ENCODE results near the gene LGI1. TPM values are rescaled to one million over a fixed set of nuclear protein-coding genes. Genes with fewer than 3 reads are reported as not detected.

Gene LGI1
- total and polyA plus RNA-seq, 2 experiments from 2014 or later, result not detected

DNA sequence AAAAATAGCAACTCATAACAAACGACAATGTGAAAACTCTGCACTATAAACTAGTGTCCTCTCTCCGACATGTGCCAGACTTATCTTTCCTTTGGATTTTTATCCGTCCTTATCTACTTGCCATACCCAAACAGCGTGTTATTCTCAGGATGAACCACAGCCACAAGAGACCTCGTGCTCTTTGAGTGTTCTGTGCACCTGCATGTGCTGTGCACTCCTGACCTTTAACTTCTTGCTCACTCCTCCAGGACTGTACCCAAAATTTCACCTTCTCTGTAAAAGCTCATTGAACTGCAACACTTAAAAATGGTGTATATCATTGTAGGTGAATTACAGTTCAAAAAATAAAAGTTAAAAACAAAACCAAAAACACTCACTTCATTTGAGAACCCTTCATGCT is 78.0 kb downstream of the LGI1 start:
- Histone ChIP-seq H4K20me1 (ENCODE audit: insufficient read depth) (no peaks in the 10 kb centered on the region), H2AFZ (no peak overlapping the region), H3F3A (ENCODE audit: insufficient read depth) (no peaks in the 10 kb centered on the region), H3K27me3 (replicated peaks; ENCODE audit: insufficient read depth) (peaks cover 10% of the 10 kb centered on the region; the same call in 1 of the 2 replicates), H3K4me3 (no peak overlapping the region), H3K79me2 (ENCODE audit: insufficient read depth) (no peaks in the 10 kb centered on the region), H3K36me3 (ENCODE audit: low read depth) (no peaks in the 10 kb centered on the region), H3K27ac (no peak overlapping the region), H3K4me1 (ENCODE audit: insufficient read depth) (no peaks in the 10 kb centered on the region), H3K4me2 (ENCODE audit: unreplicated experiment) (no peak overlapping the region), H3K9me3 (ENCODE audit: low read depth) (no peaks in the 10 kb centered on the region), H3K9ac (no peak overlapping the region), H3K9me2 (ENCODE audit: insufficient read depth) (no peaks in the 10 kb centered on the region)
- no peak for DNase-seq
- no peak for TF ChIP-seq EZH2phosphoT487 (IDR thresholded peaks at IDR 0.05; ENCODE audit: insufficient read depth, low read depth)
- no peak for TF ChIP-seq EZH2 (IDR thresholded peaks at IDR 0.05; ENCODE audit: insufficient read depth, poor library complexity, severe bottlenecking)
- 38 to 40% methylated on average over 5 of the region's 5 CpGs for WGBS, 2 experiments (ENCODE audit: low coverage in 1 of 2, low lambda C conversion rate in 2 of 2, missing lambda C conversion rate in 2 of 2)
- in situ Hi-C loops (cut with MboI), result no loop called here

DNA sequence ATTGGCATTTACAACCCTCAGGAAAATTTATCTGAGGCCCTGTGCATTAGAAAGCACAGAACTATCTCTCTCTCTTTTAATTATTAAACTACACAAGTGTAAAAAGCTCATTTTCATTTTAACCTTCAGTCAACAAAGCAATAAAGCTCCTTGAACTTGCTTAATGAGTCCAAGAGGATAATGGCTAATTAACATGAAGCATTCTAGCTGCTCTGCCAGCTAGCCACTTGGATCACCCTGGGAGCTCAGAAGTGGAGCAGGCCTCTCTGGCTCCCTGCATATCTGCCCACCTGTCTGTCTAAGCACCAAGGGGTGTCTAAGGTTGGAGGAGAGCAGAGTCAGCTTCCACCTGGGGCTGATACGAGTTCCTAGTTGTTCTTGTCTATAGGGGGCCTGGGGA is 80.1 kb downstream of the LGI1 start:
- Histone ChIP-seq H3K4me2 (ENCODE audit: unreplicated experiment) (no peak overlapping the region), H3F3A (ENCODE audit: insufficient read depth) (no peaks in the 10 kb centered on the region), H3K36me3 (ENCODE audit: low read depth) (no peaks in the 10 kb centered on the region), H4K20me1 (ENCODE audit: insufficient read depth) (no peaks in the 10 kb centered on the region), H2AFZ (no peak overlapping the region), H3K27me3 (replicated peaks; ENCODE audit: insufficient read depth) (peaks cover 2% of the 10 kb centered on the region; the same call in 1 of the 2 replicates), H3K9ac (no peak overlapping the region), H3K9me2 (ENCODE audit: insufficient read depth) (no peaks in the 10 kb centered on the region), H3K4me1 (ENCODE audit: insufficient read depth) (no peaks in the 10 kb centered on the region), H3K79me2 (ENCODE audit: insufficient read depth) (no peaks in the 10 kb centered on the region), H3K27ac (no peak overlapping the region), H3K9me3 (ENCODE audit: low read depth) (no peaks in the 10 kb centered on the region), H3K4me3 (no peak overlapping the region)
- in situ Hi-C loops (cut with MboI), result no loop called here
- no peak for DNase-seq
- TF ChIP-seq EZH2phosphoT487 (IDR thresholded peaks at IDR 0.05; ENCODE audit: insufficient read depth, low read depth) (no peak), EZH2 (IDR thresholded peaks at IDR 0.05; ENCODE audit: insufficient read depth, poor library complexity, severe bottlenecking) (no peak)
- 28 to 33% methylated on average over 1 of the region's 1 CpG for WGBS, 2 experiments (ENCODE audit: low coverage in 1 of 2, low lambda C conversion rate in 2 of 2, missing lambda C conversion rate in 2 of 2)

DNA sequence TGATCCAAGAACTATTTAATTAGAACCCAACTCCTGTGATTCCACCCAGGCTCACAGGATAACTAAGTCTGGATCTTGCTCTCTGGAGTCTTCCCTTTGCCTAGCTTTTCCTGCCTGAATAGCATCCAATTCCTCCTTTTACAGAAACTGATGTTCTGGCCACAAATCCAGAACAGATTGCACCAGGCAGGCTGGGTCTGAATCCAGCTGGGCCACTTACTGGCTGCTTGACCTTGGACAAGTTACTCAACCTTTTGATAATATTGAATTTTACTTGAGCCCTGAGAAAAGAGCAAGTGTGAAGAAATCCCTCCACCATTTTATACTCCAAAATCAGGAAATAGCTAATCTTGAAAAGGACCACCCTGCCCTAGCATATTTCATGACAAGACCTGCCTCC is 80.5 kb downstream of the LGI1 start:
- Histone ChIP-seq H3K27me3 (replicated peaks; ENCODE audit: insufficient read depth) (peaks cover 4% of the 10 kb centered on the region; the same call in 1 of the 2 replicates), H3K79me2 (ENCODE audit: insufficient read depth) (no peaks in the 10 kb centered on the region), H3K4me3 (no peak overlapping the region), H3K27ac (no peak overlapping the region), H3K36me3 (ENCODE audit: low read depth) (no peaks in the 10 kb centered on the region), H3K9ac (no peak overlapping the region), H3K4me2 (ENCODE audit: unreplicated experiment) (no peak overlapping the region), H3K9me3 (ENCODE audit: low read depth) (no peaks in the 10 kb centered on the region), H2AFZ (no peak overlapping the region), H3F3A (ENCODE audit: insufficient read depth) (no peaks in the 10 kb centered on the region), H4K20me1 (ENCODE audit: insufficient read depth) (no peaks in the 10 kb centered on the region), H3K9me2 (ENCODE audit: insufficient read depth) (no peaks in the 10 kb centered on the region), H3K4me1 (ENCODE audit: insufficient read depth) (no peaks in the 10 kb centered on the region)
- in situ Hi-C loops (cut with MboI), result no loop called here
- no peak for DNase-seq
- TF ChIP-seq EZH2 (IDR thresholded peaks at IDR 0.05; ENCODE audit: insufficient read depth, poor library complexity, severe bottlenecking) (no peak), EZH2phosphoT487 (IDR thresholded peaks at IDR 0.05; ENCODE audit: insufficient read depth, low read depth) (no peak)

DNA sequence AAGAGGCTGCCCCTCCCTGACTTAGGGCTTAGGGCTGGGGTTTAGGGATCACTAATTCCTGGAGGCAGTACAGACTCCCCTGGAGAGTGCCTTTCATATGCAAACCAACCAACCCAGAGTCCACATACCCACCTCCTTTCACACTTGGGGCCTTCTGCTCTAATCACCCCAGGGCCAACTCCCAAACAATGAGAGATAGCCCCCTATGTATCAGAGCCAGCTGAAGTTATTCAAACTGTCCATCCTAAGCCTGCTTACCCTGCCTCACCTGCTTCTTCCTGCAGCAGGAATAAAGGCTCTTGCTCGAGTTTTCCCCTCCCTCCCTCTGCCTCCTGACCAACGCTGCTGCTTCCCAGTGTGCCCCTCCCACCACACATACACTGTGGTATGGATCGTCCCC is 84.2 kb downstream of the LGI1 start:
- H3K4me1 ChIP-seq (ENCODE audit: insufficient read depth), result no peaks in the 10 kb centered on the region
- H3F3A ChIP-seq (ENCODE audit: insufficient read depth), result no peaks in the 10 kb centered on the region
- H3K36me3 ChIP-seq (ENCODE audit: low read depth), result no peaks in the 10 kb centered on the region
- no peaks in the 10 kb centered on the region for H3K79me2 ChIP-seq (ENCODE audit: insufficient read depth)
- 22 to 29% methylated on average over 3 of the region's 3 CpGs for WGBS, 2 experiments (ENCODE audit: low coverage in 1 of 2, low lambda C conversion rate in 2 of 2, missing lambda C conversion rate in 2 of 2)
- H3K27me3 ChIP-seq (replicated peaks; ENCODE audit: insufficient read depth), result peaks cover 4% of the 10 kb centered on the region; the same call in 1 of the 2 replicates
- in situ Hi-C loops (cut with MboI), result no loop called here
- H3K27ac ChIP-seq, result no peak overlapping the region
- H2AFZ ChIP-seq, result no peak overlapping the region
- H3K4me3 ChIP-seq, result no peak overlapping the region
- DNase-seq, result no peak
- H3K9ac ChIP-seq, result no peak overlapping the region
- H3K9me3 ChIP-seq (ENCODE audit: low read depth), result no peaks in the 10 kb centered on the region
- no peaks in the 10 kb centered on the region for H3K9me2 ChIP-seq (ENCODE audit: insufficient read depth)
- H4K20me1 ChIP-seq (ENCODE audit: insufficient read depth), result no peaks in the 10 kb centered on the region
- no peak overlapping the region for H3K4me2 ChIP-seq (ENCODE audit: unreplicated experiment)
- TF ChIP-seq EZH2 (IDR thresholded peaks at IDR 0.05; ENCODE audit: insufficient read depth, poor library complexity, severe bottlenecking) (no peak), EZH2phosphoT487 (IDR thresholded peaks at IDR 0.05; ENCODE audit: insufficient read depth, low read depth) (no peak)
